ENCODE data around the gene PMP22.

Gene PMP22

GRCh38 chr17:15261258-15261801 lies 3.8 kb downstream of the PMP22 start:
- Histone ChIP-seq H2AFZ (ENCODE audit: low read length) (no peak overlapping the region), H3K36me3 (replicated peaks; ENCODE audit: insufficient read depth, low read length) (no peaks in the 10 kb centered on the region), H3K9me2 (replicated peaks; ENCODE audit: insufficient read depth, low read length) (no peaks in the 10 kb centered on the region), H3K4me2 (ENCODE audit: low read depth, low read length) (no peak overlapping the region), H3K9me3 (replicated peaks; ENCODE audit: insufficient read depth, low read length) (no peaks in the 10 kb centered on the region), H4K20me1 (ENCODE audit: insufficient read depth, low read length) (no peaks in the 10 kb centered on the region), H3K79me2 (ENCODE audit: low read length) (no peaks in the 10 kb centered on the region), H3K4me3 (ENCODE audit: low read length) (no peak overlapping the region), H3K27me3 (replicated peaks; ENCODE audit: insufficient read depth, low read length) (no peaks in the 10 kb centered on the region), H3K9ac (ENCODE audit: low read length) (no peak overlapping the region), H3K4me1 (ENCODE audit: low read length) (no peaks in the 10 kb centered on the region), H3F3A (ENCODE audit: insufficient read depth, low read length) (no peaks in the 10 kb centered on the region), H3K27ac (ENCODE audit: low read length) (no peak overlapping the region)
- DNase-seq = no peak
- TF ChIP-seq EZH2phosphoT487 (IDR thresholded peaks at IDR 0.05; ENCODE audit: low read length) (no peak), EZH2 (optimal IDR thresholded peaks at IDR 0.05; ENCODE audit: low read depth, low read length) (no peak)
- TF ChIP-seq, protein P1, sequence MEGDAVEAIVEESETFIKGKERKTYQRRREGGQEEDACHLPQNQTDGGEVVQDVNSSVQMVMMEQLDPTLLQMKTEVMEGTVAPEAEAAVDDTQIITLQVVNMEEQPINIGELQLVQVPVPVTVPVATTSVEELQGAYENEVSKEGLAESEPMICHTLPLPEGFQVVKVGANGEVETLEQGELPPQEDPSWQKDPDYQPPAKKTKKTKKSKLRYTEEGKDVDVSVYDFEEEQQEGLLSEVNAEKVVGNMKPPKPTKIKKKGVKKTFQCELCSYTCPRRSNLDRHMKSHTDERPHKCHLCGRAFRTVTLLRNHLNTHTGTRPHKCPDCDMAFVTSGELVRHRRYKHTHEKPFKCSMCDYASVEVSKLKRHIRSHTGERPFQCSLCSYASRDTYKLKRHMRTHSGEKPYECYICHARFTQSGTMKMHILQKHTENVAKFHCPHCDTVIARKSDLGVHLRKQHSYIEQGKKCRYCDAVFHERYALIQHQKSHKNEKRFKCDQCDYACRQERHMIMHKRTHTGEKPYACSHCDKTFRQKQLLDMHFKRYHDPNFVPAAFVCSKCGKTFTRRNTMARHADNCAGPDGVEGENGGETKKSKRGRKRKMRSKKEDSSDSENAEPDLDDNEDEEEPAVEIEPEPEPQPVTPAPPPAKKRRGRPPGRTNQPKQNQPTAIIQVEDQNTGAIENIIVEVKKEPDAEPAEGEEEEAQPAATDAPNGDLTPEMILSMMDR (IDR thresholded peaks at IDR 0.05; ENCODE audit: low read length) = no peak

- no peak overlapping the region for H3K9ac ChIP-seq (ENCODE audit: low read length)
- H2AFZ ChIP-seq (ENCODE audit: low read length) = no peak overlapping the region
- H4K20me1 ChIP-seq (ENCODE audit: insufficient read depth, low read length) = no peaks in the 10 kb centered on the region
- H3K4me1 ChIP-seq (ENCODE audit: low read length) = no peaks in the 10 kb centered on the region
- H3F3A ChIP-seq (ENCODE audit: insufficient read depth, low read length) = no peaks in the 10 kb centered on the region
- H3K9me3 ChIP-seq (replicated peaks; ENCODE audit: insufficient read depth, low read length) = no peaks in the 10 kb centered on the region
- no peak for DNase-seq
- no peaks in the 10 kb centered on the region for H3K36me3 ChIP-seq (replicated peaks; ENCODE audit: insufficient read depth, low read length)
- no peaks in the 10 kb centered on the region for H3K9me2 ChIP-seq (replicated peaks; ENCODE audit: insufficient read depth, low read length)
- H3K27me3 ChIP-seq (replicated peaks; ENCODE audit: insufficient read depth, low read length) = no peaks in the 10 kb centered on the region
- H3K4me2 ChIP-seq (ENCODE audit: low read depth, low read length) = no peak overlapping the region
- TF ChIP-seq EZH2 (optimal IDR thresholded peaks at IDR 0.05; ENCODE audit: low read depth, low read length) (no peak), EZH2phosphoT487 (IDR thresholded peaks at IDR 0.05; ENCODE audit: low read length) (no peak)
- TF ChIP-seq, protein P1 (IDR thresholded peaks at IDR 0.05; ENCODE audit: low read length) = no peak; the same call in 1 of the 2 replicates
- H3K4me3 ChIP-seq (ENCODE audit: low read length) = no peak overlapping the region
- no peaks in the 10 kb centered on the region for H3K79me2 ChIP-seq (ENCODE audit: low read length)
- H3K27ac ChIP-seq (ENCODE audit: low read length) = no peak overlapping the region
Observed at GRCh38 chr17:15260376-15261257, 4.5 kb downstream of the PMP22 start.

GRCh38 chr17:15257796-15258512 lies 7.2 kb downstream of the PMP22 start:
- H3K4me1 ChIP-seq (ENCODE audit: low read length) = no peaks in the 10 kb centered on the region
- TF ChIP-seq EZH2phosphoT487 (IDR thresholded peaks at IDR 0.05; ENCODE audit: low read length) = no peak
- TF ChIP-seq EZH2 (optimal IDR thresholded peaks at IDR 0.05; ENCODE audit: low read depth, low read length) = no peak
- TF ChIP-seq, protein P1 (IDR thresholded peaks at IDR 0.05; ENCODE audit: low read length) = no peak
- no peaks in the 10 kb centered on the region for H3K79me2 ChIP-seq (ENCODE audit: low read length)
- no peaks in the 10 kb centered on the region for H3F3A ChIP-seq (ENCODE audit: insufficient read depth, low read length)
- no peaks in the 10 kb centered on the region for H3K9me2 ChIP-seq (replicated peaks; ENCODE audit: insufficient read depth, low read length)
- H3K9me3 ChIP-seq (replicated peaks; ENCODE audit: insufficient read depth, low read length) = no peaks in the 10 kb centered on the region
- no peak overlapping the region for H2AFZ ChIP-seq (ENCODE audit: low read length)
- no peaks in the 10 kb centered on the region for H3K27me3 ChIP-seq (replicated peaks; ENCODE audit: insufficient read depth, low read length)
- H3K4me3 ChIP-seq (ENCODE audit: low read length) = no peak overlapping the region
- no peak for DNase-seq
- no peak overlapping the region for H3K9ac ChIP-seq (ENCODE audit: low read length)
- H3K36me3 ChIP-seq (replicated peaks; ENCODE audit: insufficient read depth, low read length) = no peaks in the 10 kb centered on the region
- no peak overlapping the region for H3K27ac ChIP-seq (ENCODE audit: low read length)
- no peak overlapping the region for H3K4me2 ChIP-seq (ENCODE audit: low read depth, low read length)
- no peaks in the 10 kb centered on the region for H4K20me1 ChIP-seq (ENCODE audit: insufficient read depth, low read length)

Data from MM.1S (cell line).